Natural killer cell (primary cell): Measurements from ENCODE around the gene IRX1. TPM values are rescaled to one million over a fixed set of nuclear protein-coding genes. Genes with fewer than 3 reads are reported as not detected.

ENCODE experiments used
- ATAC-seq, 3 donors: fragments of 150-1000 bp in 2 of 3; fragments of 200-7000 bp in 1 of 3; cut with Tn5 transposase; 1 replicate in 1 of 3; 2 replicates in 2 of 3; pipeline ENCODE4 v1.10.0; 2021; ENCODE audit warnings: mild to moderate bottlenecking in 2 of 3, moderate library complexity in 2 of 3
- DNase-seq, 2 donors: peaks; one replicate each; pipeline versions ENCODE4 v3.0.0 to v3.0.0-alpha.2; 2013 to 2021; ENCODE audit warnings: mixed read lengths in 1 of 2
- H3K27ac ChIP-seq: one replicate; pipeline ENCODE4 v1.5.1; 2013; ENCODE audit warnings: mild to moderate bottlenecking, low read length
- H3K27me3 ChIP-seq: one replicate; pipeline ENCODE4 v1.6.1; 2013; ENCODE audit warnings: low read length; ENCODE audit not compliant: control insufficient read depth, insufficient read depth
- H3K36me3 ChIP-seq: one replicate; pipeline ENCODE4 v1.6.1; 2013; ENCODE audit warnings: low read length; ENCODE audit not compliant: control insufficient read depth, insufficient read depth
- H3K4me1 ChIP-seq: one replicate; pipeline ENCODE4 v1.6.1; 2013; ENCODE audit warnings: low read length; ENCODE audit not compliant: control insufficient read depth, insufficient read depth
- H3K4me3 ChIP-seq: one replicate; pipeline ENCODE4 v1.5.1; 2013; ENCODE audit warnings: low read length
- H3K9me3 ChIP-seq: one replicate; pipeline ENCODE4 v1.6.1; 2013; ENCODE audit warnings: low read length; ENCODE audit not compliant: control insufficient read depth, insufficient read depth
- H3K27ac Mint-ChIP-seq, 2 donors: one replicate each; pipeline ENCODE4 v1.8.0; 2022; ENCODE audit warnings: mild to moderate bottlenecking in 2 of 2, mixed read lengths in 2 of 2, moderate library complexity in 1 of 2
- H3K27me3 Mint-ChIP-seq, 2 donors: one replicate each; pipeline ENCODE4 v1.8.0; 2022; ENCODE audit warnings: low read depth in 2 of 2, mixed read lengths in 2 of 2
- H3K36me3 Mint-ChIP-seq: one replicate; pipeline ENCODE4 v1.8.0; 2022; ENCODE audit warnings: mixed read lengths
- H3K4me1 Mint-ChIP-seq, 2 donors: one replicate each; pipeline ENCODE4 v1.8.0; 2022; ENCODE audit warnings: mixed read lengths in 2 of 2
- H3K4me3 Mint-ChIP-seq: one replicate; pipeline ENCODE4 v1.8.0; 2022; ENCODE audit warnings: mild to moderate bottlenecking, moderate library complexity, mixed read lengths
- H3K9me3 Mint-ChIP-seq, 2 donors: one replicate each; pipeline ENCODE4 v1.8.0; 2022; ENCODE audit warnings: mixed read lengths in 2 of 2
- WGBS: methylation state at CpG from one replicate; pipeline ENCODE4 v1.1.7; 2013; ENCODE audit warnings: missing lambda C conversion rate; ENCODE audit not compliant: insufficient coverage; 5-methylcytosine and 5-hydroxymethylcytosine counted together
- intact Hi-C: fragments of 100-400 bp; cut with micrococcal nuclease; formaldehyde crosslinking; loops from one replicate; pipeline ENCODE4 v1.14.2; 2022
- total RNA-seq, 4 donors: library from RNA; stranded (reverse); fragments of 120-200 nt in 1 of 4; gene quantifications; one replicate each; pipeline versions ENCODE4 v1.2.3 to v1.2.4, GENCODE V29; 2013 to 2022
- TF ChIP-seq, protein P1 (sequence below): fragments of 200-600 bp; IDR thresholded peaks from one replicate; pipeline ENCODE4 v1.8.0; 2022; ENCODE audit warnings: antibody characterized with exemption

IRX1 gene
- total RNA-seq, 3 donors from 2014 or later (not counting 1 experiment from before 2014, with no cell fraction given), result not detected

DNA sequence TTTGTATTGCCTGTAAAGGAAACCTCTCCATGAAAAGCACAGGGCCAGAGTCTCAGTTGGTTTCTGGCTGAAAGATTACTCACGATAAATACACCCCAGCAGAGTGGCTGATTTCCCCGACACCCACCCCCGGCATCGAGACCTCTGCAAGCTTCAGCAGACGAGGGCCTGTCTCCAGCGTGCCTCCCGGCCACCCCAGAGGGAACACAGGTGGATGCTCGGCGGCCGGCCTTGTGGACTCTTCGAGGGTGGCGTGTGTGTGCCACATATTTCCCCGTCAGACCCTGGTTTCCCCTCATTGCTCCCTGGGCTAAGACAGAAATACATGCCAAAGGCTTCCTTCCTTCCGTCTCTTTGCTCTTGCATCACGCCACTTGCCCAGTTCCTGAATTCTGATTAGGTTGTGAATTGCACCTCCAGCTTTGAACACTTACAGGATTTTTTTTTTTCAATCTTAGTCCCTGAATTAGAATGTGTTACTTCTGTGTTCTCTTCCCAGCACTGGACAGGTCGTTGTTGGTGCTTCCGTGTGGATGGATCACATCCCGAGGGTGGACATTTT, 13.6 kb downstream of the IRX1 start:
- WGBS, result 65% methylated on average over 18 of the region's 18 CpGs
- Histone ChIP-seq H3K27ac (no peak overlapping the region), H3K4me3 (no peak overlapping the region), H3K4me1 (no peaks in the 10 kb centered on the region), H3K27me3 (peaks cover under 1% of the 10 kb centered on the region), H3K36me3 (no peaks in the 10 kb centered on the region), H3K9me3 (no peaks in the 10 kb centered on the region)
- TF ChIP-seq, protein P1, sequence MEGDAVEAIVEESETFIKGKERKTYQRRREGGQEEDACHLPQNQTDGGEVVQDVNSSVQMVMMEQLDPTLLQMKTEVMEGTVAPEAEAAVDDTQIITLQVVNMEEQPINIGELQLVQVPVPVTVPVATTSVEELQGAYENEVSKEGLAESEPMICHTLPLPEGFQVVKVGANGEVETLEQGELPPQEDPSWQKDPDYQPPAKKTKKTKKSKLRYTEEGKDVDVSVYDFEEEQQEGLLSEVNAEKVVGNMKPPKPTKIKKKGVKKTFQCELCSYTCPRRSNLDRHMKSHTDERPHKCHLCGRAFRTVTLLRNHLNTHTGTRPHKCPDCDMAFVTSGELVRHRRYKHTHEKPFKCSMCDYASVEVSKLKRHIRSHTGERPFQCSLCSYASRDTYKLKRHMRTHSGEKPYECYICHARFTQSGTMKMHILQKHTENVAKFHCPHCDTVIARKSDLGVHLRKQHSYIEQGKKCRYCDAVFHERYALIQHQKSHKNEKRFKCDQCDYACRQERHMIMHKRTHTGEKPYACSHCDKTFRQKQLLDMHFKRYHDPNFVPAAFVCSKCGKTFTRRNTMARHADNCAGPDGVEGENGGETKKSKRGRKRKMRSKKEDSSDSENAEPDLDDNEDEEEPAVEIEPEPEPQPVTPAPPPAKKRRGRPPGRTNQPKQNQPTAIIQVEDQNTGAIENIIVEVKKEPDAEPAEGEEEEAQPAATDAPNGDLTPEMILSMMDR, result no peak
- Mint-ChIP-seq H3K27me3 (peaks cover 40 to 79% of the 10 kb centered on the region in 2 donors), H3K36me3 (no peaks in the 10 kb centered on the region), H3K9me3 (no peaks in the 10 kb centered on the region), H3K4me1 (no peaks in the 10 kb centered on the region), H3K4me3 (no peak overlapping the region), H3K27ac (no peak overlapping the region)
- intact Hi-C loops, result no loop called here
- no peak for ATAC-seq
- no peak for DNase-seq

DNA sequence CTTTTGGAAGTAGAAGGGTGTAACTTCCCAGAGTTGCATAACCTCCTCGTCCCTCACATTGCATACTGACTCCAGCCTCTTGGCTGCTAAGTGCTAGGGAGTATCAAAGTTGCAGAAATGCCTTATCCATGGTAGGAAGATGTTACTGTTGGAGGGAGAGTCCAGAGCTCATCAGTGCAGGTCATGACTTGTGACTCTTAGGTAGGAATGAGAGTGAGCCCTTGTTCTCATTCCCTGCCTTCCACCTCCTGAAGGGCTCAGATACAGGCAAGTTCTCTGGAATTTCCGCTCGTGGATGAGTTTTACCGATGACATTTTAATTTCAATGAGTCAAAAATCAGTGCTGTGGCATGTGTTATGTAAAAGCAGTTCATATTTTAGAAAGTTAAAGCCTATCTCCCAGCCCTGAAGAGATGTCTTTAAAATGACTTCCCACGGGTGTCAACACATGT, 17.0 kb downstream of the IRX1 start:
- Mint-ChIP-seq H3K9me3 (no peaks in the 10 kb centered on the region), H3K36me3 (no peaks in the 10 kb centered on the region), H3K4me3 (no peak overlapping the region), H3K4me1 (no peaks in the 10 kb centered on the region), H3K27me3 (peaks cover 14 to 78% of the 10 kb centered on the region in 2 donors), H3K27ac (no peak overlapping the region)
- 79% methylated on average over 4 of the region's 5 CpGs for WGBS
- Histone ChIP-seq H3K27ac (no peak overlapping the region), H3K4me1 (no peaks in the 10 kb centered on the region), H3K36me3 (no peaks in the 10 kb centered on the region), H3K9me3 (no peaks in the 10 kb centered on the region), H3K4me3 (no peak overlapping the region), H3K27me3 (no peaks in the 10 kb centered on the region)
- DNase-seq, result no peak
- intact Hi-C loops, result no loop called here
- TF ChIP-seq, protein P1, result no peak
- no peak for ATAC-seq

DNA sequence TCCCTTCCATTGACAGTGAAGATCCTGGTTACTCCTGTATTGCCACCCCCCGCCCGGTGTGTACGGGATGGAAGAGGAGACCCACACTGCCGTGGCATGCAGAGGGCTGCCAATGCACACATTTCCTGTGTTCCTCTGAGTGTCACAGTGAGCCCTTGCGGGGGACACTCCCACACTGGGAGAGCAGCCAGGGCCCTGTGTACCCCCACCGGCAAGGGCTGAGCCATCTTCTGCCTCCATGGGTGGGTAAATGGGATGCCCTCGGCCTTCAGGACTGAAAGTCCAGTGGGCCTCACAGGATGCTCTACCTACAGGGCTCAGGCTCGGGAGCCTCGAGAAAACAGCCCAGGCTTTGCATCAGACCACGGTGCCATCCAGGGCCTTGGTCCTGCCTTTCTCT, 18.1 kb downstream of the IRX1 start:
- no peak for ATAC-seq
- H3K27ac Mint-ChIP-seq, result no peak overlapping the region

More for the DNA sequence above, 18.1 kb downstream of the IRX1 start:
- Mint-ChIP-seq H3K27me3 (peaks cover 6 to 78% of the 10 kb centered on the region in 2 donors), H3K4me3 (no peak overlapping the region), H3K36me3 (no peaks in the 10 kb centered on the region), H3K4me1 (no peaks in the 10 kb centered on the region), H3K9me3 (no peaks in the 10 kb centered on the region)
- no peaks in the 10 kb centered on the region for H3K27me3 ChIP-seq
- DNase-seq, result no peak
- 85% methylated on average over 10 of the region's 10 CpGs for WGBS
- no peaks in the 10 kb centered on the region for H3K4me1 ChIP-seq
- intact Hi-C loops, result no loop called here
- no peak overlapping the region for H3K27ac ChIP-seq
- TF ChIP-seq, protein P1, result no peak
- no peaks in the 10 kb centered on the region for H3K9me3 ChIP-seq
- no peak overlapping the region for H3K4me3 ChIP-seq
- no peaks in the 10 kb centered on the region for H3K36me3 ChIP-seq
